NCI-H2227 (cell line): ENCODE data around the gene SEC63.
"Not testable (repeated sequence)": the region's sequence is repeated elsewhere in the genome, so short reads cannot be mapped to it uniquely, and the experiment has no call there.

Source experiments
- DNase-seq: peaks from one replicate; lab custom pipeline; 2025; ENCODE audit not compliant: unreplicated experiment; lab: John Stamatoyannopoulos, UW

SEC63 gene

DNA sequence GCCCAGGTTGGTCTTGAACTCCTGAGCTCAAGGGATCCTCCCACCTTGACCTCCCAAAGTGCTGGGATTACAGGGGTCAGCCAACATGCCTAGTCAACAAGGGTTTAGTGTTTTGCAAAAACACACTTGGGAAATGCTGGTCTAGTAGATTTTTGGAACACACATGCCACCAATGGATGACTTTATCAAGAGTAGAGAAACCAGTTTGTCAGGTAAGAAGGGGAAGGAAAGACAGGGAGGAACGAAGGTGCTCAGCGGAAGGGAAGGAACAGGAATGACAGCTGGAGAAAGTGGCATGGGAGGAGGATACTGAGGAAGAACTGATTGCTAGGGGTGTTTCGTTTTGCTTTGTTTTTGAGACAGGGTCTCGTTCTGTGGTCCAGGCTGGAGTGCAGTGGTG lies 15.6 kb upstream of the SEC63 start:
- DNase-seq, result no peak

DNA sequence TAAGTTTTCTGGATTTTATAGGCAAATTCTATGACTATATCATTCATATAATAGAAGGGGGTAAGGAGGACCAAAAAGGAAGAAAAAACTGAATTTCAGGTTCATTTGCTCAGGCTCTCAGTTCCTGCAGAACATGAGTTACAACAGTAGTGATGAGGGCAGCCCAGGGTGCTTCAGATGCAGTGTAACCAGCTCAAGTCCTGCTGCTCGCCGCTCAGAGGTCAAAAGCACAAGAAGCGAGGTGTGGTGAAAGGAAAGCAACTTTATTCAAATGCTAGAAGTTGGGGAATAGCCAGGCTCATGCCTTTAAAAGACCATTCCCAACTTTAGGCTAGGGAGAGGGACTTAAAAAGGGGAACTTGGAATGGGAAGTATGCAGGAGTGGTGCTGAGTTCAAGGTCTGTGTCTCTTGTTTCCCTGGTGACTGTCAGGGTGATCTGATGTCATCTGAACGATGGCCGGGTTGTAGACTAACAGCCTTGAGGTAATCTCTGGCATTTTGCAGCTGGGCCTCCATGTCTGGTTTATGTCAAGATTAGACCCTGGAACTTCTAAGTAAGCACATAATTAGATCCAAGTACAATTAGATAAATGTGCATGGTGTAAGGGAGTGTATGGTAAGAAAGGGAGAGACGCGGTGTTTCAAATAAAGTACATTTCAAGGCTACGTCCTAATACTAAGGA lies 14.5 kb upstream of the SEC63 start:
- no peak for DNase-seq

DNA sequence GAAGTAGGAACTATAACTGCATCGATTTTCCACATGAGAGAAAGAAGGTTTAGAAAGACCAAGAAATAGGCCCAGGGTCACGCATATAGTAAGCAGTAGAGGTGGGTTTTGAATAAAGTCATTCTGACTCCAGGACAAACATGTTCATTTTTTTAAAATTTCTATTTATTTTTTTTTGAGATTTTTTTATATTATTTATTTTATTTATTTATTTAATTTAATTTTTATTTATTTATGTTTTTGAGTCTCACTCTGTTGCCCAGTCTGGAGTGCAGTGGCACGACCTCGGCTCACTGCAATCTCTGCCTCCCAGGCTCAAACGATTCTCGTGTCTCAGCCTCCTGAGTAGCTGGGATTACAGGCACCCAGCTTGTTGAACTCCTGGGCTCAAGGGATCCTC lies 13.2 kb upstream of the SEC63 start:
- DNase-seq, result no peak

DNA sequence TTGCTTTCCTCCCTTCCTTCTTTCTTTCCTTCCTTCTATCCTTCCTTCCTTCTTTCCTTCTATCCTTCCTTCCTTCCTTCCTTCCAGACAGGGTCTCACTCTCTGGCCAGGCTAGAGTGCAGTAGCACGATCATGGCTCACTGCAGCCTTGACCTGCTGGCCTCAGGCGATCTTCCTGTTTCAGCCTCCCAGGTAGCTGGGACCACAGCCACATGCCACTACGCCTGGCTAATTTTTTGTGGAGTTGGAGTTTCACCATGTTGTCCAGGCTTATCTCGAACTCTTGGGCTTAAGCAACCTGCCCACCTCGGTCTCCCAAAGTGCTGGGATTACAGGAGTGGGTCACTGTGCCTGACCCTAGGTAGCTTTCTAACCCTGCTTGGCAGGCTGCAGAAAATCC lies 12.2 kb upstream of the SEC63 start:
- DNase-seq, result no peak

DNA sequence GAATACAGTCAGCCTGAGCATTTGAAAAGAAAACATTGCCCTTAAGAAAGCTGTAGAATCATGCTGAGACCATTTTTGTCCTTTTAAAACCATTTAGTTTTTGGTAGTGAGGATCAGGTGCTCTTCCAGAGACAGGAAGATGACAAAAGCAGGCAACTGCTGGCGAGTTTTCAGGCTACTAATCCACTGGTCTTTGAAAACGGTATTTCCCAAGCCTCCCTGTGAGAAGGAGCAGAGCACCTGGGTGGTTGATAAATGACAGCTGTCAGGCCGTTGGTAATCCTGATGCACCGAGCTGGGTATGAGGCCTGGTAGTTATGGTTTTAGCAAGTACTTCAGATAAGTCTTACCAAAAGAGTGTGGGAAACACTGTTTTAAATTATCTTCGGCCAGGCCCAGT lies 10.1 kb upstream of the SEC63 start:
- DNase-seq, result no peak

DNA sequence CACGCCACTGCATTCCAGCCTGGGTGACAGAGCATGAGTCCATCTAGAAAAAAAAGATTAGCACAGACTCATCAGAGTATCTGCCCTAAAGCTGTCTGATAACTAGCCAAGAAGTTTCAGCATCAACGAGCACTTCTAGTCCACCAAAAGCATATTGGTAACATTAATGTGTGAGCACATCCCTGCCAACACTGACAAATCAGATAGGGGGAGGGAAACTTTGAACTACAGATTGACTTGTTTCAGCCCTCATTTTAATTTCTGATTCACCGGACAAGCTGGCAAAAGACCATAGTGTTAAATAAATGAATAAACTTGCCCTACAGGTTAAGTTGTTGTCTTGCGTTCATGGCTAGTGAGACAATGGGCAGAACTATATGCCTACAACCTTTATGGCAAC lies 7.7 kb upstream of the SEC63 start:
- no peak for DNase-seq

DNA sequence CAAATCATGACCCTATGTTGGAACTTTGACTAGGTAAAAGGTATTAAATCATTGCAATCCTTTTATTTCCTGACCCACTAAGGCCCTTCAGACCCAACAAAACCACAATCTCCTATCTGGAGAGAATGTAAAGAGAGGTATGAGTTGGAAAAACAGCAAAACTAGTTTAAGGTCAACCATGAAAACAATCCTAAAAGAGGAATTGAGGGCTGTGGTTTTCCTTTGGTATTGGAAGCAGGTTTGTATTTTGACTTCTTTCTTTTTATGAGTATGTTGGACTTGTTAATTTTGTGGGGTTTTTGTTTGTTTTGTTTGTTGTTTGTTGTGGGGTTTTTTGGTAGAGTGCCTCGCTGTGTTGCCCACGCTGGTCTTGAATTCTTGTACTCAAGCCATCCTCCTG lies 4.7 kb upstream of the SEC63 start:
- DNase-seq, result no peak

DNA sequence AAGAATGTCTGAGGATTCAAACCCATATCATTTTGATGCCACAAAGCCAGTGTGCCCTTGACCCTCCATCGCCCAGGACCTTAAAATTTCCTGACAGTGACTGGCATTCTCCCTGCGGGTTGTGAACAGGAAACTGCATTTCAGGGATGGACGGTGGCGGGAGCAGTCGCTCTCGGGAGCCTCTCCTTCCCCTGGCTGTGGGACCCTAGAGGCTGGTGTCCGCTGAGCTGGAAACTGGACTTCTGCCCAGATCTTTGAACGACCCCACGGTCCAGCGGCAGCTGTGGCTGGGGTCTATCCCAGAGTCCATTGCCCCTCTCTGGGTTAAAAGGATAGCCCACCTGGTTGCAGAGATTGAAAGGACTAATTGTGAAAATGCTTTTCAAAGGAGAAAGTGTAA lies 1.4 kb upstream of the SEC63 start:
- DNase-seq, result no peak

DNA sequence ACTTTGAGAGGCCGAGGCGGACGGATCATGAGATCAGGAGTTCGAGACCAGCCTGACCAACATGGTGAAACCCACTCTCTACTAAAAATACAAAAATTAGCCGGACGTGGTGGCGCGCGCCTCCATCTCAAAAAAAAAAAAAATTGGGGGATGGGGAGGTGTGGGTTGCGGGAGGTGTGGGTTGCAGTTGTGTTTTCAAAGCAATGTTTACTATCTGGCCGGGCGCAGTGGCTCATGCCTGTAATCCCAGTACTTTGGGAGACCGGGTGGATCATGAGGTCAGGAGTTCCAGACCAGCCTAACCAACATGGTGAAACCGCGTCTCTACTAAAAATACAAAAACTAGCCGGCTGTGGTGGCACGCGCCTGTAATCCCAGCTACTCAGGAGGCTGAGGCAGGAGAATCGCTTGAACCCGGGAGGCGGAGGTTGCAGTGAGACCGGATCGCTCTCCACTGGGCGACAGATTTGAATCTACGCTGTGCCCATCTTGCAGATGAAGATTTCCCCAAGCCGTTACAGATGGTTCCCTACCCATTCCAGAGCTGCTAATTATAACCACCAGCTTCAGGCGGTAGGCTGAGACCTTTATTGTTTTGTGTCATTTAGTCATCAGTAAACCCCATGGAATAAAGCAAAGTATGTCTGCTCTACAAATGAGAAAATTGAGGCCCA lies 818 bp upstream of the SEC63 start:
- DNase-seq, result not testable (repeated sequence)

DNA sequence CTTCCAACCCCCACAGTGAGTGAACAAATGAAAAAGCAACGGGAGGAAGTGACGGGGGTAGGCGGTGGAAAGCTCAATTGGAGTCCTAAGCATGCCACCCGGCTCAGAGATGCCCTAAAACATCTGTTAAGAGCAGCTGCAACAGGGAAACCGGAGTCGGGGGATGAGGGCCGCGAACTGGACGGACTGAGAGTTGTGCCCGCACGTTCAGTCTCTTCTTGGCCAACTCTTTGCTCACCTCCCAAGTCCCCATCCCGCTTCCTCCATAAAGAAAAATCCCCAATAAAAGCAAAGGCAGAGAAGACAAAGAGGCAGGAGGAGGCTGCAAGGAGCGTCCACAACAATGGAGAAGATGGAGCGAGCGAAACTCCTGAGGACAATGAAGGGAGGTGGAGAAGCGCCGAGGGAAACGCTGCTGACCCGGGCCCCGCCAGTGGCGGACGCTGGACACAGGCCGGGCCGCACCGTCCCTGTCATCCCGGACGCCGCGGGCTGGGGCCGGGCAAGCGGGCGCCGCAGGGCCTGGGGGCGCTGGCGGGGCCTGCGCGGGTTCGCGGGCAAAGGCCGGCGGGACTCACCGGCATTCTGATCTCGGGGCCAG lies 600 bp downstream of the SEC63 start:
- peak; percentile 40 for DNase-seq

DNA sequence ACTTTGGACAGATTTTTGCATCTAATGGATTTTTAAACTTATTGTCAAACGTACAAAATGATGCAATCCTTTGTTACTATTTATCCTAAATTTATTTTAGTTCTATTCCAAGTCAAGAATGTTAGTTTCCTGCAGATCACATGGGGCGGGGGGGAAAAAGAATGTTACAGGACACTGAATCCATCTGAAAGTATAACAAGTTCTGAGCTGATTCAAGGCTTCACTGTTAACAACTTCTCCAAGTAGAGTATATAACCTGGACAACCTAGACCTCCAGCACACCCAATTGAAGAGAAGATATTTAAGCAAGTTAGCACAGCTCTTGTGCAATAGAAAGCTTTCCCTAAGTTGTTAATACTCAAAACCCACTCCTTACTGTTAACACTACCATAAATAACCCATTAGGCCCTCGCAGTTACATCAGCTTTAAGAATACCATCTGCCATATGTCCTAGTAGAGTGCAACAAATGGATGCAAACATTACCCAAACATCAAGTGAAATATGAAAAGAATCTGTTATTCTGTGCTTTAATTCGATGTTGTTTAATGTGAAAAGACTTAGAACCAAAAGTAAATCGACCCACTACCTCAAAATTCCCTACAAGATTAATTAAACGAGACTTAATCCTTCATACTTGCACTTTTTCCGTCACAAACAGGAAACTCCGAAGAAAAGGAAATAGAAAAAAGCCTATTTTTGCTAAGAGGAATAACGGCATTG lies 1.3 kb downstream of the SEC63 start:
- DNase-seq, result no peak

DNA sequence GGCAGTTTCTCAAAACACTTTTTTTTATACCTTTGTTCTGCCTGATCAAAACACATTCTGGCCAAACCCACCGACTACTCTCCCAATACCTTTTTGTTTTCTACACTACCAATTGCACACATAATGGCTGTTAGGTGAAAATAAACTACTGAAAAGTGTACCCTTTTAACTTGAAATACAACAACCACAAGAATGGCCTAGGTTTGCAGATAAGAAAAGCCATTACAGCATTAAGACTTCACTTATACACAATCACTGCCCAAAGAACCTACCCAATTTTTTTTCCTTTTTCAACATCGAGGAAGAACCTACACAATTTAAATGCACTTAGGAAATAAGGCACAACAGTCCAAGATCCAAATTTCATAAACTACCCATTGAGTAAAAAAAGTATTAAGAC lies 1.8 kb downstream of the SEC63 start:
- DNase-seq, result no peak

DNA sequence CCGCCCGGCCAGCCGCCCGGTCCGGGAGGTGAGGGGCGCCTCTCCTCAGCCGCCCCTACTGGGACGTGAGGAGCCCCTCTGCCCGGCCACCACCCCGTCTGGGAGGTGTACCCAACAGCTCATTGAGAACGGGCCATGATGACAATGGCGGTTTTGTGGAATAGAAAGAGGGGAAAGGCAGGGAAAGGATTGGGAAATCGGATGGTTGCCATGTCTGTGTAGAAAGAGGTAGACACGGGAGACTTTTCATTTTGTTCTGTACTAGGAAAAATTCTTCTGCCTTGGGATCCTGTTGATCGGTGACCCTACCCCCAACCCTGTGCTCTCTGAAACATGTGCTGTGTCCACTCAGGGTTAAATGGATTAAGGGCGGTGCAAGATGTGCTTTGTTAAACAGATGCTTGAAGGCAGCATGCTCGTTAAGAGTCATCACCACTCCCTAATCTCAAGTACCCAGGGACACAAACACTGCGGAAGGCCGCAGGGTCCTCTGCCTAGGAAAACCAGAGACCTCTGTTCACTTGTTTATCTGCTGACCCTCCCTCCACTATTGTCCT lies 4.1 kb downstream of the SEC63 start:
- not testable (repeated sequence) for DNase-seq

DNA sequence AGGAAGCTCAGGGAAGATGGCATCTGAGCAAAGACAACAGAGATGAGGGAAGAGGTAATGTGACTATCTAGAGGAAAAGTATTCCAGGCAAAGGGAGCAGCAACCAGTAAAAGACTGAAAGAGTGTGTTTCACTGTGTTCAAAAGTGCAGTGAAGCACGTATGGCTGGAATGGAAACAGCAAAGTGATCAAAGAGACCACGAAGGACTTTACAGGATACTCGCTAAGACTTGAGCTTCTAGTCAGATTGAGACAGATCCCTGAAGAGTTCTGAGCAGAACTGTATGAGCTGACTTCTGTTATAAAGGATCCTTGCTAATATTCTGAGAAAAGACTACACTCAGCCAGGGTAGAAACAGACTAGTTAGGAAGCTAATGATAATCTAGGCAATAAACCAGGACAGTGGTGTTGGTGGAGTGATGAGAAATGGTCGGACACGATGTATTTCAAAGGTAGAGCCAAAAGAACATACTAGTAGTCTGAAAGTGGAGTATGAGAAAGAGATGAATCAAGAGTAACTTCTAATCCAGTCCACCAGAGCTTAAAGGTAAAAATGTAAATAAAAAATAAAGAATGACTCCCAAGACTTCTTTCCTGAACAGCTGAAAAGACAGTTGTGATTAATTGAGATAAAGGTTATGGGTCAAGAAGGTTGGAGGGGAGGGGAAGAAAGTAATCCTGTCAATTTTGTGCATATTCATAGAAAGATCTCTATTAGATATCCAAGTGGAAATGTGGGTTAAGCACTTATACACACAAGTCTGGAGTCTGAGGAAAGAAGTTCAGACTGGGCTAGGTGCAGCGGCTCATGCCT lies 14.2 kb downstream of the SEC63 start:
- no peak for DNase-seq

DNA sequence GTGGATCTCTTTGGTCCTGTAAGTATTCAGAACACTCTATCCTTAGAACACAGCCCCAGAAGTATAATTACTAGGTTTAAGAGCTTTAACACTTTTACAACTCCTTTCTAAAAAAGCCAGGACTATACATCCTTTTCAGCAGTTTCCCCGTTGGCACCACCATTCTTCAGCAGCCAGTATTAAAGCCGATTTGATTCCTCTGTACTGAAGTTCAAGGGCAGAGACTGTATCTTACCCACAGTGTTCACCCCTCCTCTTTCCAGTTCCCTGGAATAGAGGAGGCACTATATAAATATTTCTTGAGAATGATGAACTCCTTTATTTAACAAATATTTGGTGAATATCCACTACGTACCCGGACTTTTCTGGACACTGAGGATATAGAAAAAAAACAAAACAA lies 15.9 kb downstream of the SEC63 start:
- DNase-seq, result no peak

DNA sequence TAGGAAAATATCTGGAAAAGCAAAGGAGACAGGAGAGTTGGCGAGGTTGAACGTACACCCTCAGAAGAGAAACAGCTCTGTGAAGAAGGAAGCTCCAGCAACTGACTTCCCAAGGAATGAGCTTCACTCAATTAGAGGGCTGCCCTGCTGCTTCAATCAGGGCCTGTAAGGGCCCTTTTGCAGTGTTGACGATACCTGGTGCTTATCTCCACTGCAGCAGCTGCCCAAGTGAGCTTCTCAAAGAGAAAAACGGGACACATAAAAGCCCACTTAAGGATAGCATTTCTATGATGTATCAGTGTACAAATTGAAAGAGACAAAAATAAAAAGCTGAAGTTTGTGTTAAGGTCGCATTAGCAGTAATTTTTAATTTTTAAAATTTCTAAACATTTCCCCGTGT lies 16.4 kb downstream of the SEC63 start:
- peak; percentile 70 for DNase-seq

DNA sequence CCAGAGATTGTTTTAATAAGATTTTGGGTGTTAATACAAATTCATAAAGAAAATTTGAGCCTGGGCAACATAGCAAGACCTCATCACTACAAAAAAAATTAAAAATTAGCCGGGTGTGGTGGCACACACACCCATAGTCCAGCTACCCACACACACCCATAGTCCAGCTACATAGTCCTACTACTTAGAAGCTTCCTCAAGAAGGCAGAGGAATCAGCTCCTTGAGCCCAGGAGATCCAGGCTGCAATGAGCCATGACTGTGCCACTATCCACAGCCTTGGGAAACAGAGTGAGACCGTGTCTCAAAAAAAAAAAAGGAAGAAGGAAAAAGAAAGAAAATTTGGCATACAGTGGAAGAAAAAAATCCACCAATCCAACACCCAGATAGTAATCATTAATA lies 16.8 kb downstream of the SEC63 start:
- DNase-seq, result no peak

DNA sequence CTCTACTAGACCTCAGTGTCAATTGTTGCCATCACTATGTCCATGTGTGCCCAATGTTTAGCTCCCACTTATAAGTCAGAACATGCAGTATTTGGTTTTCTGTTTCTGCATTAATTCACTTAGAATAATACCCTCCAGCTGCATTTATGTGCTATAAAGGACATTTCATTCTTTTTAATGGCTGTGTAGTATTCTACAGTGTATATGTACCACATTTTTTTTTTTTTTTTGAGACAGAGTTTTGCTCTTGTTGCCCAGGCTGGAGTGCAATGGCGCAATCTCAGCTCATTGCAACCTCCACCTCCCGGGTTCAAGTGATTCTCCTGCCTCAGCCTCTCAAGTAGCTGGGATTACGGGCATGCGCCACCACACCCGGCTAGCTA lies 21.1 kb downstream of the SEC63 start:
- DNase-seq, result not testable (repeated sequence)

DNA sequence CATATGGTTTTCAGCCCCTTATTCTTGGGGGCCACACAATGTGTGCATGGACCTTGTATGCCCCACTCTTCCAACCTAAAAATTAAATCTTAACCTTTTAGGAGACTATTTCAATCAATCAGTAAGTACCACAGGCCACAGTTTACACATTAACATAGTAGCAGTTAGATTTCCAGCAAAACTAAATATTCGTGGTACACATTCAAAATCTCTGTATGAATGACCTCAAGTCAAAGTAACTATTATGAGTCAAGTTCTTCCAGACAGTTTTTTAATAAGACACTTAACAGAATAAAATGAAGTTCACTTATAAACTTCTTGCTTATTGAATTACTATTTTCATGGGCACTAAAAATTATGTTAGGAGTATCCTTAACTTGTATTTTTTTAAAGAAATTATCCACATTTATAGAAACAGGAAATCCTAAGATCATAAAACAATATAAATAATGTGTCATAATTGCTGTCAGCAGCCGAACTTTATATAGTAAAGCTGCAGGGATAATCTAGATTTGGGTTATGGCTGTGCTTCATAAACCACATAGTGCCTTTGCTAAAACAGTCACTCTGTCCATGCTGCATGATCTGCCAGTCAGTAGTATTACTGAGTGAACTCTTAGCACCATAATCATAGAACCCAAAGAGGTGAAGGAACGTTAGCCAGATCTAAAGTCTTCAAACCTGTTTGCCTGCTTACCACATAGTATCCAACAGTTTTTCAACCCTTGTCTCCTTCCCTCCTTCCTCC lies 21.7 kb downstream of the SEC63 start:
- no peak for DNase-seq

DNA sequence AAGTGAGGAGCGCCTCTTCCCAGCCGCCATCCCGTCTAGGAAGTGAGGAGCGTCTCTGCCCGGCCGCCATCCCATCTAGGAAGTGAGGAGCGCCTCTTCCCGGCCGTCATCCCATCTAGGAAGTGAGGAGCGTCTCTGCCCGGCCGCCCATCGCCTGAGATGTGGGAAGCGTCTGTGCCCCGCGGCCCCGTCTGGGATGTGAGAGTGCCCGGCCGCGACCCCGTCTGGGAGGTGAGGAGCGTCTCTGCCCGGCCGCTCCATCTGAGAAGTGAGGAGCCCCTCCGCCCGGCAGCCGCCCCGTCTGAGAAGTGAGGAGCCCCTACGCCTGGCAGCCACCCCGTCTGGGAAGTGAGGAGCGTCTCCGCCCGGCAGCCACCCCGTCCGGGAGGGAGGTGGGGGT lies 23.8 kb downstream of the SEC63 start:
- not testable (repeated sequence) for DNase-seq
